Ovary (tissue), 9 donors: Measurements from ENCODE around the gene CD180. TPM values are rescaled to one million over a fixed set of nuclear protein-coding genes. Genes with fewer than 3 reads are reported as not detected.

Experiments
- DNase-seq, 5 donors: peaks; one replicate each; pipeline ENCODE4 v3.0.0-alpha.2; 2019 to 2020
- H3K27ac ChIP-seq, 2 donors: fragments of 200-600 bp; one replicate each; pipeline versions ENCODE4 v1.5.1 to v1.8.0; 2019 to 2022
- H3K27me3 ChIP-seq: fragments of 200-600 bp; one replicate; pipeline ENCODE4 v1.8.0; 2022
- H3K36me3 ChIP-seq: fragments of 200-600 bp; sonication (generic); one replicate; pipeline ENCODE4 v1.5.1; 2019
- H3K4me1 ChIP-seq: one replicate; pipeline ENCODE4 v1.8.1; 2013; ENCODE audit warnings: mild to moderate bottlenecking, moderate library complexity; ENCODE audit not compliant: insufficient read depth
- H3K4me3 ChIP-seq: fragments of 200-600 bp; sonication (generic); one replicate; pipeline ENCODE4 v1.5.1; 2017
- H3K9me3 ChIP-seq, 2 donors: fragments of 200-600 bp in 1 of 2; sonication (generic) in 1 of 2; one replicate each; pipeline versions ENCODE4 v1.5.1 to v1.8.1; 2013 to 2019; ENCODE audit warnings: mild to moderate bottlenecking in 1 of 2, moderate library complexity in 1 of 2
- EP300 ChIP-seq: sonication (generic); formaldehyde crosslinking; IDR thresholded peaks from one replicate; pipeline ENCODE4 v1.6.1; 2017; ENCODE audit warnings: antibody characterized with exemption
- POLR2A ChIP-seq: fragments of 450-650 bp; IDR thresholded peaks from one replicate; pipeline ENCODE4 v1.6.1; 2017; ENCODE audit warnings: antibody characterized with exemption, mild to moderate bottlenecking, moderate library complexity
- WGBS, 3 donors: extraction: QIAGEN DNeasy Blood & Tissue Kit in 1 of 3; methylation state at CpG; one replicate each; pipeline versions ENCODE4 v1.1.5 to v1.1.7; 2013 to 2017; 5-methylcytosine and 5-hydroxymethylcytosine counted together
- intact Hi-C, 4 donors: fragments of 100-400 bp; cut with DNase I; formaldehyde crosslinking; loops; one replicate each; pipeline versions ENCODE4 v1.11.0 to v1.15.1; 2022 to 2023
- polyA plus RNA-seq, 2 donors: library from polyadenylated mRNA; stranded (reverse); fragments of 200-250 nt in 1 of 2; fragments of 350-450 nt in 1 of 2; fragmentation: Illumina TruSeq in 1 of 2; extraction: RNeasy Lipid Tissue Mini Kit (QIAGEN cat#74804) in 1 of 2; gene quantifications; one replicate each; pipeline ENCODE4 v1.2.3, GENCODE V29; 2013 to 2014
- total RNA-seq, 7 donors: library from RNA; depleted of rRNA in 2 of 7; stranded (reverse); fragments of >200 nt in 2 of 7; fragmentation: NEBNext Ultra II Directional in 3 of 7; extraction: Animal tissue kit (Norgen Biotek cat#: 25700) in 3 of 7; gene quantifications; one replicate each; pipeline versions ENCODE4 v1.1.0 to v1.2.4, GENCODE V29; 2016 to 2023
- TF ChIP-seq, protein P1 (sequence below), 3 donors: fragments of 450-650 bp in 2 of 3; fragments of 200-600 bp in 1 of 3; IDR thresholded peaks; one replicate each; pipeline versions ENCODE4 v1.5.1 to v1.8.0; 2016 to 2022; ENCODE audit warnings: antibody characterized with exemption in 3 of 3, mild to moderate bottlenecking in 1 of 3
- donor health status: DM: no; HTN: no; CAD: no; lungs with moderate emphysema.
- donor health status: DM: no; HTN: no; CAD: no.
- donor health status: Bipolar disorder and iron deficiency.
- donor health status: DM: yes; HTN: yes; CAD: no.
- donor health status: DM: no; HTN: no; CAD: no.
- donor health status: DM: yes; HTN: yes; CAD: no.

CD180 gene
- total and polyA plus RNA-seq, 9 donors = 0.15 to 2.9 (median 0.30) TPM

- DNase-seq = no peak
- TF ChIP-seq, protein P1, sequence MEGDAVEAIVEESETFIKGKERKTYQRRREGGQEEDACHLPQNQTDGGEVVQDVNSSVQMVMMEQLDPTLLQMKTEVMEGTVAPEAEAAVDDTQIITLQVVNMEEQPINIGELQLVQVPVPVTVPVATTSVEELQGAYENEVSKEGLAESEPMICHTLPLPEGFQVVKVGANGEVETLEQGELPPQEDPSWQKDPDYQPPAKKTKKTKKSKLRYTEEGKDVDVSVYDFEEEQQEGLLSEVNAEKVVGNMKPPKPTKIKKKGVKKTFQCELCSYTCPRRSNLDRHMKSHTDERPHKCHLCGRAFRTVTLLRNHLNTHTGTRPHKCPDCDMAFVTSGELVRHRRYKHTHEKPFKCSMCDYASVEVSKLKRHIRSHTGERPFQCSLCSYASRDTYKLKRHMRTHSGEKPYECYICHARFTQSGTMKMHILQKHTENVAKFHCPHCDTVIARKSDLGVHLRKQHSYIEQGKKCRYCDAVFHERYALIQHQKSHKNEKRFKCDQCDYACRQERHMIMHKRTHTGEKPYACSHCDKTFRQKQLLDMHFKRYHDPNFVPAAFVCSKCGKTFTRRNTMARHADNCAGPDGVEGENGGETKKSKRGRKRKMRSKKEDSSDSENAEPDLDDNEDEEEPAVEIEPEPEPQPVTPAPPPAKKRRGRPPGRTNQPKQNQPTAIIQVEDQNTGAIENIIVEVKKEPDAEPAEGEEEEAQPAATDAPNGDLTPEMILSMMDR (IDR thresholded peaks at IDR 0.05) = no peak
- TF ChIP-seq POLR2A = no peak
- no peak for TF ChIP-seq EP300
- Histone ChIP-seq H3K9me3 (no peaks in the 10 kb centered on the region), H3K4me1 (peaks cover 2% of the 10 kb centered on the region), H3K27me3 (no peaks in the 10 kb centered on the region), H3K27ac (no peak overlapping the region), H3K4me3 (no peak overlapping the region), H3K36me3 (no peaks in the 10 kb centered on the region)
- 92 to 98% (median 93%) methylated on average over 4 of the region's 4 CpGs for whole genome bisulfite sequencing, 3 donors
- intact Hi-C loops = loop anchor here (10.0 kb wide), 6 partner anchors 141 to 1721 kb away; partner anchors contain the start of gene PIK3R1 (in 1 of the 4)
Measured at GRCh38 chr5:67243944-67244343, 47.3 kb upstream of the CD180 start.

- intact Hi-C loops = loop anchor here (10.0 kb wide), 6 partner anchors 141 to 1721 kb away; partner anchors contain the start of gene PIK3R1 (in 1 of the 4)
- DNase-seq = no peak
- Histone ChIP-seq H3K9me3 (no peaks in the 10 kb centered on the region), H3K36me3 (no peaks in the 10 kb centered on the region), H3K27ac (no peak overlapping the region), H3K4me1 (no peaks in the 10 kb centered on the region), H3K4me3 (no peak overlapping the region), H3K27me3 (no peaks in the 10 kb centered on the region)
- WGBS, 3 donors = 86 to 97% (median 90%) methylated on average over 1 of the region's 1 CpG
- TF ChIP-seq POLR2A (no peak), EP300 (no peak)
- TF ChIP-seq, protein P1 (IDR thresholded peaks at IDR 0.05) = no peak
Measured at GRCh38 chr5:67243349-67243748, 46.8 kb upstream of the CD180 start.

DNA sequence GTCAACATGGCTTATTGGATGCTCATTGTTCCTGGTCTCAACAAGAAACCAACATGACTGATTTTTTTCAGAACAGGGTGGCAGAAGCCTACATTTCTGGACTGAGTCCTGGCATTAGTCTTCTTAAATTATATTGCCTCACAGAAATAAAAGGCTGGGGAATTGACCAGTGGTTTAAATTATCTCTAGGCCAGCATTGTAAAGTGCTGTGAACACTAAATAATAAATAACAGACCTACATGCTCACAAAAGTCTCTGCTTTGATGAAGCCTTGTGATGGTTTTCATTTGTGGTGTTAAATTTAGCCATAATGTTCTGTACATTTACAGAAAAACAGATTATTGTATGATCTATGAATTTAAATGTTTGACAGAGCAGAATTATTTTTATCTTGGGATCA, 44.7 kb upstream of the CD180 start:
- H3K4me1 ChIP-seq = no peaks in the 10 kb centered on the region
- intact Hi-C loops = loop anchor here (10.0 kb wide), 6 partner anchors 143 to 1723 kb away; partner anchors contain the start of gene PIK3R1 (in 1 of the 4)
- no peaks in the 10 kb centered on the region for H3K27me3 ChIP-seq
- H3K9me3 ChIP-seq = no peaks in the 10 kb centered on the region
- H3K4me3 ChIP-seq = no peak overlapping the region
- TF ChIP-seq, protein P1 (IDR thresholded peaks at IDR 0.05) = no peak
- TF ChIP-seq EP300 (no peak), POLR2A (no peak)
- DNase-seq = no peak
- H3K27ac ChIP-seq = no peak overlapping the region
- H3K36me3 ChIP-seq = no peaks in the 10 kb centered on the region

GRCh38 chr5:67240846-67241245, 44.2 kb upstream of the CD180 start:
- DNase-seq = no peak
- intact Hi-C loops = loop anchor here (10.0 kb wide), 6 partner anchors 144 to 1724 kb away; partner anchors contain the start of gene PIK3R1 (in 1 of the 4)
- TF ChIP-seq, protein P1 (IDR thresholded peaks at IDR 0.05) = no peak
- 90 to 92% (median 92%) methylated on average over 3 of the region's 3 CpGs for WGBS, 3 donors
- Histone ChIP-seq H3K9me3 (no peaks in the 10 kb centered on the region), H3K27ac (no peak overlapping the region), H3K36me3 (no peaks in the 10 kb centered on the region), H3K4me3 (no peak overlapping the region), H3K4me1 (no peaks in the 10 kb centered on the region), H3K27me3 (no peaks in the 10 kb centered on the region)
